Measurements from ENCODE around the gene COMTD1. TPM values are rescaled to one million over a fixed set of nuclear protein-coding genes. Genes with fewer than 3 reads are reported as not detected.
A peak's percentile ranks its signal among the peaks of the same experiment; 100 is the strongest.
"Not testable (repeated sequence)": the region's sequence is repeated elsewhere in the genome, so short reads cannot be mapped to it uniquely, and the experiment has no call there.

Gene COMTD1
- total RNA-seq, 3 donors from 2014 or later, result 21.0 to 28.5 (median 21.7) TPM

DNA sequence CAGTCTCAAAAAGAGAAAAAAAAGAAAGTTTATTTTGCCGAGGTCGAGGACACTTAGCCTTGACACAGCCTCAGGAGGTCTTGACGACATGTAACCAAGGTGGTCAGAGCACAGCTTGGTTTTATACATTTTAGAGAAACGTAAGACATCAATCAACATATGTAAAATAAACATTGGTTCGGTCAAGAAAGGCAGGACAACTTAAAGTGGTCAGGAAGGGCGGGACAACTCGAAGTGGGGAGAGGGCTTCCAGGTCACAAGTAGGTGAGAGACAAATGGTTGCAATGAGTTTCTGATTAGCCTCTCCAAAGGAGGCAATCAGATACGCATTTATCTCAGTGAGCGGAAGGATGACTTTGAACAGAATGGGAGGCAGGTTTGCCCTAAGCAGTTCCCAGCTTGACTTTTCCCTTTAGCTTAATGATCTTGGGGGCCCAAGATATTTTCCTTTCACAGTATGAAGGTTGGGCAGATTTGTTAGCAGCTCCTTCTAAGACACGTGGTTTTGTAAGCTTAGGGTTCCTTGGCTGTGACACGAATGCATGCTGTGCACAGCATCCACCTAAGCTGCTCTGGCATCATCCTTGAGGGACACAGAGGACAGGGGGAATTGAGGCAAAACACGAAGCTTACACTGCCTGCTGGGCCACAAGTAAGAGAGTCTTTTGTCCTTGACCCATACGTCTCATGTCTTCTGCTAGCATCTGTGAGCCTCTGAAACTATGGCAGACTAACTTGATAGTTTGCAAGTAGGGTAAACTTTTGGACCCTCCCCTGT lies 28.5 kb downstream of the COMTD1 start:
- Histone ChIP-seq H3K9me3 (no peaks in the 10 kb centered on the region), H3K27me3 (no peaks in the 10 kb centered on the region), H3K4me3 (no peak overlapping the region), H3K4me1 (peaks cover 2 to 7% of the 10 kb centered on the region in 2 donors), H3K27ac (peak overlapping the region in 1 of 2 donors; percentile 66), H3K36me3 (no peaks in the 10 kb centered on the region)
- no peak for DNase-seq (ENCODE audit: low spot score in 2 of 2)
- intact Hi-C loops (cut with DNase I; ENCODE audit: low total_unique reads), result no loop called here
- TF ChIP-seq, protein P1, sequence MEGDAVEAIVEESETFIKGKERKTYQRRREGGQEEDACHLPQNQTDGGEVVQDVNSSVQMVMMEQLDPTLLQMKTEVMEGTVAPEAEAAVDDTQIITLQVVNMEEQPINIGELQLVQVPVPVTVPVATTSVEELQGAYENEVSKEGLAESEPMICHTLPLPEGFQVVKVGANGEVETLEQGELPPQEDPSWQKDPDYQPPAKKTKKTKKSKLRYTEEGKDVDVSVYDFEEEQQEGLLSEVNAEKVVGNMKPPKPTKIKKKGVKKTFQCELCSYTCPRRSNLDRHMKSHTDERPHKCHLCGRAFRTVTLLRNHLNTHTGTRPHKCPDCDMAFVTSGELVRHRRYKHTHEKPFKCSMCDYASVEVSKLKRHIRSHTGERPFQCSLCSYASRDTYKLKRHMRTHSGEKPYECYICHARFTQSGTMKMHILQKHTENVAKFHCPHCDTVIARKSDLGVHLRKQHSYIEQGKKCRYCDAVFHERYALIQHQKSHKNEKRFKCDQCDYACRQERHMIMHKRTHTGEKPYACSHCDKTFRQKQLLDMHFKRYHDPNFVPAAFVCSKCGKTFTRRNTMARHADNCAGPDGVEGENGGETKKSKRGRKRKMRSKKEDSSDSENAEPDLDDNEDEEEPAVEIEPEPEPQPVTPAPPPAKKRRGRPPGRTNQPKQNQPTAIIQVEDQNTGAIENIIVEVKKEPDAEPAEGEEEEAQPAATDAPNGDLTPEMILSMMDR (IDR thresholded peaks at IDR 0.05), result no peak
- no peak for TF ChIP-seq POLR2AphosphoS5 (IDR thresholded peaks at IDR 0.05)
- no peak for TF ChIP-seq POLR2A (IDR thresholded peaks at IDR 0.05)

DNA sequence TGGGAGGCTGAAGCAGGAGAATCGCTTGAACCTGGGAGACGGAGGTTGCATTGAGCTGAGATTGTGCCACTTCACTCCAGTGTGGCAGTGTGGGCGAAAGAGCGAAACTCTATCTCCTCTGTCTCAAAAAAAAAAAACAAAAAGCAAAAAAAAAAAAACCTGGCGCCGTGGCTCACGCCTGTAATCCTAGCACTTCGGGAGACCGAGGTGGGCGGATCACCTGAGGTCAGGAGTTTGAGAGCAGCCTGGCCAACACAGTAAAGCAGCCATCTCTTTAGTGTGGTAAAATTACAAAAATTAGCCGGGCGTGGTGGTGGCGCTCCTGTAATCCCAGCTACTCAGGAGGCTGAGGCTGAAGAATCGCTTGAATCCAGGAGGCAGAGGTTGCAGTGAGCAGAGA lies 29.1 kb downstream of the COMTD1 start:
- DNase-seq (ENCODE audit: low spot score in 2 of 2); intact Hi-C loops (cut with DNase I; ENCODE audit: low total_unique reads): not testable (repeated sequence)

DNA sequence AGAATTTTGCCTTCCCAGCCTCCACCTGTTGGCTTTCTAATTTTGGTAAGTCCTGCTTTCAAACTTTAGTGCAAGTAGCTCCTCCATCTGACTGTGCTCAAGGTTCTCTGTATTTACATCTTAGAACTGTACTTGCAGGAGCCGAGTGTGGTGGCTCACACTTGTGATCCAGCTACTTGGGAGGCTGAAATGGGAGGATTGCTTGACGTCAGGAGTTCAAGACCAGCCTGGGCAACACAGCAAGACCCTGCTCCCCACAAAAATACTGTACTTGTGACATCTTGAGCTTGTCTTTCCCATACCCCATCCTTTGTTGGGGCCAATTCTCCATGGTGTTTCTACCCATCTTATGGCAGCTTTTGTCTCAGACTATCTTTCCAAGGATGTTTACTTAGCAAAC lies 29.8 kb downstream of the COMTD1 start:
- no peak for TF ChIP-seq POLR2AphosphoS5 (IDR thresholded peaks at IDR 0.05)
- TF ChIP-seq POLR2A (IDR thresholded peaks at IDR 0.05), result no peak
- TF ChIP-seq, protein P1 (IDR thresholded peaks at IDR 0.05), result no peak
- DNase-seq (ENCODE audit: low spot score in 2 of 2), result no peak
- no peaks in the 10 kb centered on the region for H3K27me3 ChIP-seq
- no peak overlapping the region for H3K4me3 ChIP-seq
- no peaks in the 10 kb centered on the region for H3K9me3 ChIP-seq
- no peak overlapping the region for H3K27ac ChIP-seq
- no peaks in the 10 kb centered on the region for H3K36me3 ChIP-seq
- intact Hi-C loops (cut with DNase I; ENCODE audit: low total_unique reads), result no loop called here
- H3K4me1 ChIP-seq, result no peaks in the 10 kb centered on the region

More for the DNA sequence above, 29.1 kb downstream of the COMTD1 start:
- not testable (repeated sequence) for H3K4me1 ChIP-seq, H3K36me3 ChIP-seq, H3K27me3 ChIP-seq, H3K4me3 ChIP-seq, H3K27ac ChIP-seq, H3K9me3 ChIP-seq

DNA sequence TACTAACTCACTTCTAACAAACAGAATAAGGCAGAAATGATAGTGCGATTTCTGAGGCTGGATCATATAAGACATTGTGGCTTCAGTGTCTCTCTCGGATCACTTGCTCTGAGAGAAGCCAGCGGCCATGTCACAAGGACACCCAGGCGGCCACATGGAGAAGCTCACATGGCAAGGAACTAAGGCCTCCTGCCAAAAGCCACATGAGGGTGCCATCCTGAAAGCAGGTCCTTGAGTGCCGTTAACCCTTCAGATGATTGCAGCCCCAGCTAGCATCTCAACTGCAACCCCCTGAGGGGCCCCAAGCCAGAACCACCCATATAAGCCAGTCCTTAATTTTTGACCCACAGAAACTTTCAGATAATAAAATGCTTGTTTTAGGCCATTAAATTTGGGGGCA lies 32.0 kb downstream of the COMTD1 start:
- TF ChIP-seq POLR2A (IDR thresholded peaks at IDR 0.05), result no peak
- no peak for TF ChIP-seq POLR2AphosphoS5 (IDR thresholded peaks at IDR 0.05)
- TF ChIP-seq, protein P1 (IDR thresholded peaks at IDR 0.05), result no peak
- no peaks in the 10 kb centered on the region for H3K9me3 ChIP-seq
- H3K4me1 ChIP-seq, result no peaks in the 10 kb centered on the region
- intact Hi-C loops (cut with DNase I; ENCODE audit: low total_unique reads), result no loop called here
- no peak overlapping the region for H3K27ac ChIP-seq
- no peaks in the 10 kb centered on the region for H3K36me3 ChIP-seq
- H3K27me3 ChIP-seq, result no peaks in the 10 kb centered on the region
- no peak overlapping the region for H3K4me3 ChIP-seq
- DNase-seq (ENCODE audit: low spot score in 2 of 2), result no peak

DNA sequence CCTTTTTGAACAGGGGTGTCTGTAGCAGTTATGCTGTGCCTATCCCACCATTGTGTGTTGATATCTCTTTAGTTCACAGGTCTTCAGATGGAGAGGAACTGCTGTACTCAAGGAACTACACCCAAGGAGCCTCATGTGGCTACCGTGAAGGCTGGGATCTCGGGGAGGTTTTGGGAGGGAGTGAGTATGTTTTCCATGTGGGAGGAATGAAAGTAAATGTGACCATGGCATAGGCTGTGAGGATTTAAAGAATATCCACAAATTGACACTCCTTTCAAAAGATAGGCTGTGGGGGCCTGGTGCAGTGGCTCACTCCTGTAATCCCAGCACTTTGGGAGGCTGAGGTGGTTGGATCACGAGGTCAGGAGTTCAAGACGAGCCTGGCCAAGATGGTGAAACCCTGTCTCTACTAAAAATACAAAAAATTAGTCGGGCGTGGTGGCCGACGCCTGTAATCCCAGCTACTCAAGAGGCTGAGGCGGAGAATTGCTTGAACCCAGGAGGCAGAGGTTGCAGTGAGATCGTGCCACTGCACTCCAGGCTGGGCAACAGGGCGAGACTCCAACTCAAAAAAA lies 32.6 kb downstream of the COMTD1 start:
- intact Hi-C loops (cut with DNase I; ENCODE audit: low total_unique reads); DNase-seq (ENCODE audit: low spot score in 2 of 2); H3K4me3 ChIP-seq; H3K4me1 ChIP-seq; H3K27me3 ChIP-seq; H3K36me3 ChIP-seq; H3K9me3 ChIP-seq: not testable (repeated sequence)
- H3K27ac ChIP-seq, result peak overlapping the region in 1 of 2 donors; percentile 32

DNA sequence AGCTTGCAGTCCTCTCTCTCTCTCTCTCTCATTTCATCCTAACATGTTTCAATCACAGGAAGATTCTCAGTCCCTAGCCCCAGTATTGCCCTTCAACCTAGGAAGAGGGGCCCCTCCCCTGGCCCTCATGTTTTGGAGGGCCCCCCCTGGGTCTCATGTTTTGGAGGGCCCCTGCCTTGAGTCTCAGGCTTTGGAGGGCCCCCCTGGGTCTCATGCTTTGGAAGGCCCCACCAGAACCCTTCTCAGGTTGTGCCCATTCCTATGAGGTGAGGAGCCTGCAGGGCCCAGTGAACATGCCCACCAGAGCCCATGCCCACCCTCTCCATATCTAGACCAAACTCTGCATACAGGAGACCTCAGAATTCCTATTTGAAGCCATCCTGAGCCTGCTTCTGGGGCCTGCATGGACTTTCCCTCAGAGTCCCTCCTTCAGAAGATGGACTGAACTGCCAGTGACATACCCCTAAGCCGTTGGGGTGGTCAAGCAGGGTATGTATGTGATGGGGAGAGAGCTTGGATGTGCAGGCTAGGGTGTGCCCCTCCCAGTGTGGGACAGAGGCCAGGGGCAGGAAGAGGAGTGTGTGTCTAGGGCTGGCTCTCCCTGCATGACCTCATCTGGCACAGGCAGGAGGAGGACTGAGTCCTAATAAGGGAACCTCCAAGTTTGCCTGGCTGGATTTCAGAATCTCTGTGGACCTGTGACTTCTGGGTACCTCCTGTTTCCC lies 33.3 kb downstream of the COMTD1 start:
- H3K4me3 ChIP-seq, result no peak overlapping the region
- H3K4me1 ChIP-seq, result no peaks in the 10 kb centered on the region
- TF ChIP-seq POLR2AphosphoS5 (IDR thresholded peaks at IDR 0.05) (no peak), POLR2A (IDR thresholded peaks at IDR 0.05) (no peak)
- TF ChIP-seq, protein P1 (IDR thresholded peaks at IDR 0.05), result no peak
- H3K27me3 ChIP-seq, result no peaks in the 10 kb centered on the region
- intact Hi-C loops (cut with DNase I; ENCODE audit: low total_unique reads), result no loop called here
- H3K9me3 ChIP-seq, result no peaks in the 10 kb centered on the region
- no peak for DNase-seq (ENCODE audit: low spot score in 2 of 2)
- peak overlapping the region in 1 of 2 donors; percentile 32 for H3K27ac ChIP-seq
- no peaks in the 10 kb centered on the region for H3K36me3 ChIP-seq
